EH (cell line): ENCODE results near the gene PJA1.

Experiments used
- DNase-seq: peaks from one replicate; pipeline ENCODE4 v3.0.0-alpha.2; 2015; ENCODE audit warnings: low read depth

PJA1 gene, protein sequence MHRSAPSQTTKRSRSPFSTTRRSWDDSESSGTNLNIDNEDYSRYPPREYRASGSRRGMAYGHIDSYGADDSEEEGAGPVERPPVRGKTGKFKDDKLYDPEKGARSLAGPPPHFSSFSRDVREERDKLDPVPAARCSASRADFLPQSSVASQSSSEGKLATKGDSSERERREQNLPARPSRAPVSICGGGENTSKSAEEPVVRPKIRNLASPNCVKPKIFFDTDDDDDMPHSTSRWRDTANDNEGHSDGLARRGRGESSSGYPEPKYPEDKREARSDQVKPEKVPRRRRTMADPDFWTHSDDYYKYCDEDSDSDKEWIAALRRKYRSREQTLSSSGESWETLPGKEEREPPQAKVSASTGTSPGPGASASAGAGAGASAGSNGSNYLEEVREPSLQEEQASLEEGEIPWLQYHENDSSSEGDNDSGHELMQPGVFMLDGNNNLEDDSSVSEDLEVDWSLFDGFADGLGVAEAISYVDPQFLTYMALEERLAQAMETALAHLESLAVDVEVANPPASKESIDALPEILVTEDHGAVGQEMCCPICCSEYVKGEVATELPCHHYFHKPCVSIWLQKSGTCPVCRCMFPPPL

DNA sequence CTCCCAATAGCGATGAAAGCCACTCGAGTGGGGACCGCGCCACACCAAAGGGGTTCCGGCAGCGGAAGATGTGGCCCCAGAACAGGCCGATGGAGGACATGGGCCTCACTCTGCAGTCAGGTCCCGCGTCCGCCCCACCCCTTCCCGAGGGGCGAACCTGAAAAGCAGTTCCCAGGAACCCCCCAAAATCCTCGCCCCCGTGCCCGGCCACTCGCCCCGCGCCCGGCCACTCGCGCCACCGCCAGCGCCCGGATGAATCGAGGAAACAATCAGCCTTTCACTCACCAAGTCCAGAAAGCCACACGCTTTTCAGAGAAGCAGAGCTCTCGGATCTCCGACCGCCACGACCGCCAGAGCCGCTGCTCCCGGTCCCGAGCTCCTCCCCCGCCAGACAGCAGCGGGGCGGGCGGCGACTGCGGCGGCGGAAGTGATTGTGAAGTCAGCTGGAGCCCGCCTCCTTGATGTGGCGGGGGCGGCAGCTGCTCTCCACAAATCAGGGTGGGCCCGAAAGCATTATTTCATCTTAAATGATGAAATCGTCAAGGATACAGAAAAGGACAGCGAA lies at the start of gene PJA1:
TSS of gene PJA1 (minus strand) at position 367 of the 565 bp plus-strand sequence. CDS start 2,380 bp downstream, outside the sequence.
- DNase-seq = peak; percentile 74

DNA sequence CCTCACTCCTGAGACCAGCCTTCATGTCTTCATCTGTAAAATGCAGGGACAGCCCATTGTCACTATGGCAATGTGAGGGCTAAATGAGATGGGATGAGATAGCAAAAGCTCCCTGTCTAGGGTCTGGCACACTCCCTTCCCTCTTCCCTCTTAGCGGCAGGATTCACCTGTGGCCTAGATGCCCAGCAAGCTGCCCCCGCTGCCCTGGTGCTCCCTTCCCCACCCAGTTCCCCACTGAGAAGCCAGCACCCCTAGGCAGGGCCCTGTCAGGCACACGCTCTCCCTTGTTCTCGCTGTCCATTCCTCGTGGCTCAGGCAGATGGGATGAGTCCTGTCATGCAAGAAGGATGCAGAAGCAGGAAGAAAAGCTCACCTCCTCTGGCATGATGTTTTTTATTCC lies 49.2 kb upstream of the PJA1 start:
- no peak for DNase-seq

DNA sequence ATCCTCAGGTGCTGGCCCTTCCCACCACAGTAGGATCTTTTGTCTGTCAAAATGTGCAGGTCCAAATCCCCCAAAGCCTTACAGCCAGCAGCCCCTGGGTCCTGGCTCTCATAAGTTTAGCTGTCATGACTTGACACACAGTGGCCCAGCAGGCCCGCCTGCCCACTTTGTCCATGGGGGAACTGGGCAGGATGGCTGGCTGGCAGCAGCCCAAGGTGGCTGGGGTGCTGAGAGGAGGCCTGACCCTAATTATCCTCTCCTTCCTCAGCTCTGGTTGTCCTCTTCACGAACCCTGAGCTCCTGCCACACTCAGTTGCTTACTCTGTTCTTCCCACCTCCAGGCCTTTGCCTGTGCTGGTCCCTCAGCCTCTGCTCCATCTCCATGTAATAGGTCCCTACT lies 46.4 kb upstream of the PJA1 start:
- DNase-seq = no peak

DNA sequence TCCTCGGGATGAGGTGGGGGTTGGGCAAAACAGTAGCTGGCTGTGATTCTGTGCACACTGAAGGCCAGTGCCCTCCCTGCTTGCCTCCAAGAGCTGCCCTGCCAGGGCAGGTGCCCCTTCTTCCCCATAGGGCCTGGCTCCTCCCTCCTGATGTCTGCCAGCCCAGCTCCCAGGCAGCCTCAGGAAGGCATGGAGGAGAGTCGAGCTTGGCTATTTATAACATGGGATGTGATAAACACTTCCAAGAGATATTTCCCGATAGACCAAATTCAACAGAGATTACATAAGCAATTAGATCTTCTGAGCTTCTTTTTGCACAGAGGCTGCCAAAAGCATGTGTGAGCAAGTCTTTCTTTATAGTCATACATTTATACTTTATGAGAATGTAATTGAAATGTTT lies 45.3 kb upstream of the PJA1 start:
- DNase-seq = peak; percentile 10

DNA sequence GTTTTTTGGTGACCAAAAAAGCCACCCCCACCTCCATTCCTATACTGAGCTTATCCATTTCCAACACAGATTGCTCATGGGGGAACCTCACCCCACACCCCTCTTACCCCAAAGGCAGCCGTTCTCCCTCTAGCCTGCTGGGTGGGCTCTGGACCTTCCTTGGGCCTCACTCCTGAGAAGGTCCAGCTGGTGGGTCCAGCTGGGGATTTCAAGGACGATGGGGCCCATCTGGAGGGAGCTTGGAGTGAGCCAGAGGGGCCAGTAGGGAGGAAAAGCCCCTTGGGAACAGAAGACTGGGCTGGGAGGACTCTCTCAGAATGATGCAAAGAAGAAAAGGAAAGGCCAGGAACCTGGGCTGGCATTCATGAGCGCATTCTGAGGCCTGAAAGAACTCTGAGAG lies 42.0 kb upstream of the PJA1 start:
- DNase-seq = no peak

DNA sequence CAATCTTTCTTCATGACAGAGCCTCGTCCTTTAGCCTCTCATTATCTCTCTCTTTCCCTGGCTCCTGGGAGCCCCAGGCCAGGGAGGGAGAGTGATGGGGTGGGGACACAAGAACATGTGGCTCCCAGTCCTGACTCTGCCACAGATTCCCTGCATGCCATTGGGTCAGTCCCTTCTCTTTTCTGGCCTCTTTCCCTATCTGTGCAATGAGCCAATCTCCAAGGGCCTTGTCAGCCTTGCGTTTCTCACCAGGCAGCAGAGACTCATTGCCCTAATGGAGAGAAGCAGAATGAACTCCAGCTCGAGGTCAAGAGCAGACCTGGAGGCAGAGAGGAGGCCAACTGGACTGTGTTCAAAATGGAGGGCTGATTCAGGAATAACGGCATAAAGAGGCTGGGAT lies 38.4 kb upstream of the PJA1 start:
- peak; percentile 11 for DNase-seq

DNA sequence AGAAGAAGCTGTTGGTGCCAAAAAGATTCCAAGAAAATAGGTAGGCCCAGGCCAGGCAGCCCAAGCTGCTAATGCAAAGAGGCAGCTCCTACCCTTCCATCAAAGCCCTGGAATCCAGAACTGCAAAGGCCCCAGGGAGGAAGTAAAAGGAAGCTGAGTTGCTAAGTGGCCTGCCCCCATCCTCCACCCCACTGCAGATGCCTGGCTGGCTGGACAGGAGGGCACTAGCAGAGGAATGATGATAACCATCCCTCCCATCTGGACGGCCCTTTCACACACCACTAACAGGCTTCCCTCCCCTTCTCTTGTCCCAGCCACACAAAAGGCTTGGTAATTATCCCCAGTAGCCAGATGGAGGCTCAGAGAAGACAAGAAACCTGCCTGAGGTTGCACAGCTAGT lies 32.4 kb upstream of the PJA1 start:
- no peak for DNase-seq

DNA sequence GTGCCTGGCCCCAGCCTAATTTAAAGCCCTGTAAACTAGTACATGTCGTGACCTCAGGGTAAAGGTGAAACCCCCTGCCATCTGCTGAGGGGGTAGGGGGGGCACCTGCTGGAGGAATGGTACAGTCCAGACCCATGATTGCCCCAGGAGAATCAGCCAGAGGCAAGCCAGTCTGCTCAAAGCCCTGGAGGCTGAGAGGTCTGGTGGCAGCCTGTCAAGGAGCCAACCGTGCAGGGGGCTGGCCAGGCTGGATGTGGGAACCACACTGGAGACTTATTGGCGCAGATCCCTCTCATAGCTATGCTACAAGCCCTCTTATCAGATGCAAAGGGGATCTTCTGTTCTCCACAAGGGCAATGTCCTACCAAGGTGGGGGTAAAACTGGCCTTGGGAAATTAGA lies 31.4 kb upstream of the PJA1 start:
- DNase-seq = no peak

DNA sequence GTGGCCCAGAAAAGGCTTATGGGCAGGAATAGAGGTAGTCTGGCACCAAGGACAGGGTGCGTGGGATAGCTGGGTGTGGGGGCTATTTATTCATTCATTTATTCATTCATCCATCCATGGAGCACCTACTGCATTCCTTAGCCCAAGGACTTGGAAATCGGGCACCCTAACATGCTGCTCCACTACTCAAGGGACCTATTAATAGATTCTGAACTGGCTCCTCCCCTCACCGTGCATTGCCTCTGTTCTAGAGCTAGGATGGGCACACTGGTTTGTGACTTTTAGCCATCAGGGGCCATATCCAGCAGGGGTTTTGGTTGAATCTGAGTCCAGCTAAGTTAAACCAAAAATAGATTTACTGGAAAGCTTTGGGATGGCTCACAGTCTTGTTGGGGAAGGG lies 30.6 kb upstream of the PJA1 start:
- no peak for DNase-seq

DNA sequence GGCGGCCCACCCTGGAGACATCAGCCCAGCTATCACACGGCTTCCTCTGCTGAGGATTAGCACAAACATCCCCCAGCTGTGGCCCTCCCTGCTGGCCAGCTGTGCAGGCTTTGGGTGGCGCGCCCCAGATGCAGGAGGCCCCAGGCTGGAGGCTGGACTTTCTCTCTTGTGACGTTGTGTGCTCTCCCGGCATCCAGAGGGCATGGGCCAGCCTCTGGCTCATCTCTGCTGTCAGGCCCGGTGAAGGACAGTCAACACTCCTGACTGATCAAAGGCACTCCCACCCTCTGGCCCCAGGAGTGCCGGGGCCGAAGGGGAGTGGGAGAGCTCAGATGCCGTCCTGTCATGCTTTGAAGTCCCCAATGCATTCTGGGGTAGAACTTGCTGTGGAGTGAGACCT lies 29.9 kb upstream of the PJA1 start:
- DNase-seq = no peak

DNA sequence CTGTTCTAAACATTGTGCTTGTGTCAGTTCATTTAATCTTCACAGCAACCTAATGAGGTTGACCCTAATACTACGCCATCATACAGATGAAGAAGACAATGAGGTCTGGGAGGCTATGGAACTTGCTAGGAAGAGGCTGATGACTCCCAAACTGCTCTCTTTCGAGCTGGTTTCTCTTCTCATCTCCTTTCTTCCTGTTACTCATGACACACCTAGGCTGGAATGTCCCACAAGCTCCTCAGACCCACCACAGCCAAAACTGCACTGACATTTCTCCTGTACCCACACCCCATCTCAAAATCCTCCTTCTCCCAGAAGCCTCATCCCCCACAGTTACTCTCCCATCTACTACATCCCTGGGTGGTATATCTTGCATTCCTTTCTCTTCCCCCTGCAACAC lies 27.4 kb upstream of the PJA1 start:
- DNase-seq = no peak

DNA sequence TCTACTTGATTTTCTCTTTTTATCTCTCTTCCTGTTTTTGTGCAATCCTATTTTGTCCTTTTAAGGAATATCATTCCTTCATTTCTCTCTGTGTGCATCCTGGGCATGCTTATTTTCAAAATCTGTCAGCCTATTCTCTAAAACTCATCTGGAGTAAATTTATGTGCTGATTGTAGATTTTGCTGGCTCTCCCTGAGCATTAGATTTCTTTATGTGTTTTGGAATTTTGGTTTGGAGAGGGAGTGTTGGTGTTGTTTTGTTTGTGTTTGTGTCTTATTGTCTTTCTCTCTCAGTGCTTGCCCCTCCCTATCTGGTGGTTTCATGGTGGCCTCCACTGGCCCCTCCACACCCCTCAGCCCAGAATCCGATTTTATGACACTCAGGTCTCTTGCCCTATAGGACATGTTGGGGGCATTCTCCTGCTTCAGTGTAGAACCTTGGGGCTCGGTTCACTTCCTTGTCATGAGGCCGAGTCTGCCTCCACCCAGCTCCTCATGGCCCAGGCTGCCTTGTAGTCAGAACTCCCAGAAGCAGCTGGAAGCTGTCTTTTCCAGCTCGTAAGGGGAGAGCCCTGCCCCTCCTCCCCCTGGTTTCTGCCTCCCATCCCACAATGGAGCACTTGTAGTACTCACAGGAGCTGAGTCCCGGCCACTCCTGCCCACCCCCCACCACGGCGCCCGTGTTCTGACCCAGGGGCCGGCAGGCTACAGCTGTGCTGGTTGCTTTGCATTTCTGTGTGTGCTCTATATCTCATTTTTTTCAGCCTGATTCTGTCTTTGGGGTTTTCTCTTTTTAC lies 24.5 kb upstream of the PJA1 start:
- DNase-seq = no peak

DNA sequence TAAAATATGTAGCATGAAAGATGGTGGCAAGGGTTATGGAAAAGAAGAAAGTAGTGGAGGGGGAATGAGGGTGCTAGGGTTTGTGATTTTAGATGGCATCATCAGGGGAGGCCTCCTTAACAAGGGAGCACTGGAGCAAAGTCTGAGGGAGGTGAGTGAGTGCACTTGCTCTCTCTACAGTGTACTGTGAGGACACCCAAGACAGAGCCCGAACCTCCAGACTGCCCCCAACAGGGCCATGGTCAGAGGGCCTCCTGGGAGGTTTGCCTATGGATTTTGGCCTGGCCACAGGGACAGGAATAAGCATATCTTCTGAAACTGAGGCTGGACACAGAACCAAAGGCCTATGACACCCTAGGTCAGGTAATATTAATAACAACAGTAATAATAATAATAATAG lies 21.4 kb upstream of the PJA1 start:
- no peak for DNase-seq

DNA sequence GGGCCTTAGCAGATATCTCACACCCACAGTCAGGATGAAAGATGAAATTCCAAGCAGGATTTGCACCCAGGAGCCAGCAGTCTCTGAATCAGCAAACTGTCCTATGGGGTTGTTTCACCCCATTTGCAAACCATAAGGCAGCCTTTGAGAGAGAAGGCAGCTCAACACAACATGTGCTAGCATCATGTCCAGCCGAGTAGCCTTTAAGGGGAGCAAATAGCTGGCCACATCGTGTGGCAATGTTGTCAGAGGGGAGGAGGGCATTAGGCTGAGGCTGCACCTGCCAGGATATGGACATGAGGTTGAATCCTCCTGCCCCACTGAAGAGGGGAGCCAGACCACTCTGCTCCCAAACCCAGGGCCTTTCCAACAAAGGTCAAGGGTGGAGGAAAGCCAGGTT lies 20.6 kb upstream of the PJA1 start:
- DNase-seq = no peak

DNA sequence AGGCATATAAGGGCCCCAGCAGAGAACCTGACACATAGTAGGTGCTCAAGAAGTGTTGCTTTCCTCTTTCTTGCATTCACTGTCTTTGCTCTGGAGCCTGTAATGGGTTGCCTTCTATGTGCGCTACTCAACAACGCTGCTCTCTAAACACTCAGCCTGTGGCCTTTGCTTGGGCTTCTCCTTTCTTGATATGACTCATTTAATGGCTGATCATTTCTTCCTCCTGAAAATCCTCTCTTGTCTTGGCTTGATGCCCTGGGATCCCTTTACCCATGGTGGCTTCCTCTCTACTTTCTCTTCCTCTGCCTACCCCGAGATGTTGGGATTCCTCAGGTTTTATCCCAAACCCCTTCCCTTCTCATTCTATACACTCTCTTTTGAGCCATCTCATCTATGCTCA lies 19.9 kb upstream of the PJA1 start:
- DNase-seq = no peak

DNA sequence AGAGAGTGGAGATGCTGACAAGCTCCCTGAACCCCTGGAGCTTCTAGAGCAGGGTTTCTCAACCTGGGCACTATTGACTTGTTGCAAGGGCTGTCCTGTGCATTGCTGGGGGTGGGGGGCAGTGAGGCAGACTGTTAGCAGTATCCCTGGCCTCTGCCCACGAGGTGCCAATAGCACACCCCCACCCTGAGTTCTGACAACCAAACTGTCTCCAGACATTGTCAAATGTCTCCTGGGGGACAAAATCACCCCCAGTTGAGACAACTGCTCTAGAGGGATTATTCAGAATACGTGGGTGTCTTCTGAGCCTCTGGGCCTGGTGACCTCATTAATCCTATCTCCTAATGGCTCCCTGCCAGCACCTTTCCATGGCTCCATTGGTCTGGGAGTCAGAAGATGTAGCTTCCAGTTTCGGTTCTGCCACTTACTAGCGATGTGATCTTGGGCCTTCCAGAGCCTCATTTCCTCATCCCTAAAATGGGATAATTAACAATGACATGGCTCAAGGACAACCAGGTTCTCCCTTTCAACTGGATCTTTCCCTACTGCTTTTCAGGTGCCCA lies 17.6 kb upstream of the PJA1 start:
- no peak for DNase-seq

DNA sequence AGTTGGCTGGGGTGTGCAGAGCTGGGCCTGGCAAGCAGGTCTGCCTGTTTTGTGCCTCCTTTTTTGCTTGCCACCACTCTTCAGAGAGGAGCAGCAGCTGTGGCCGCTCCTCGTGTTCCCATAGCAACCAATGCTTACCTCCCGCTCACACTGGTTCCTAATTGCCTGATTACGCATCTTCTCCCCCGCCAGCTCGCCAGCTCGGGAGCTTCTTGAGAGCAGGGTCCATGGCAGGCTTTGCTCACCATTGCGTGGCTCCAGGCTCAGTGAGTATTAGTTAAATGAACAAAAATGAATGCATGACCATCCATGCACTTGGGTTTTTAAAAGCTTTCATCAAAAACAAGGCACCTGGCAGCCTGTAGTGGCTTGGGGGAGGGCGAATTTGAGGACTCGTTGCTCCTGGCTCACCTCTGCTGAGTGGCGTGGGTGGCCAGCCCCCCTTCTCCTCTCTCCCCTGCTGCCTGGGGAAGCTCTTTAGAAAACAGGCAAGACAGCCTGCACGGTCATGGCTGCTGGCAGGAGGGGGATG lies 14.2 kb upstream of the PJA1 start:
- DNase-seq = no peak

DNA sequence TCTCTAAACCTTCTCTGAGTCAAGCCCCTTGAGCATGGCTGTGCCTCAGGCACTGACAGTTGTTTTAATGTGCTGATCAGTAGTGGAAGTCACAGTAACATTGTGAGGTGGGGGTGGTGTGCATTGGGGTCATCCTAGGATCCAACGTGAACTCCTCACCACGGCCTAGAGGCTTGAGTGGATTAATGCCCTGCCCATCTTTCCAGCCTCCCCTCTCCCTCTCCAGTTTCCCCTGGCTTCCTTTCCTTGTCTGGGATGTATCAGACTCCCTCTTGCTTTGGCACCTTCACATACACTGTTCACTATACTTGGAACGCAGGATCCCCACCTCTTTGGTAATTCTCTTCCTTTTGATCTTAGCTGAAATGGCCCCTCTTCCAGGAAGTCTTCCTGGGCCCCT lies 13.3 kb upstream of the PJA1 start:
- no peak for DNase-seq

DNA sequence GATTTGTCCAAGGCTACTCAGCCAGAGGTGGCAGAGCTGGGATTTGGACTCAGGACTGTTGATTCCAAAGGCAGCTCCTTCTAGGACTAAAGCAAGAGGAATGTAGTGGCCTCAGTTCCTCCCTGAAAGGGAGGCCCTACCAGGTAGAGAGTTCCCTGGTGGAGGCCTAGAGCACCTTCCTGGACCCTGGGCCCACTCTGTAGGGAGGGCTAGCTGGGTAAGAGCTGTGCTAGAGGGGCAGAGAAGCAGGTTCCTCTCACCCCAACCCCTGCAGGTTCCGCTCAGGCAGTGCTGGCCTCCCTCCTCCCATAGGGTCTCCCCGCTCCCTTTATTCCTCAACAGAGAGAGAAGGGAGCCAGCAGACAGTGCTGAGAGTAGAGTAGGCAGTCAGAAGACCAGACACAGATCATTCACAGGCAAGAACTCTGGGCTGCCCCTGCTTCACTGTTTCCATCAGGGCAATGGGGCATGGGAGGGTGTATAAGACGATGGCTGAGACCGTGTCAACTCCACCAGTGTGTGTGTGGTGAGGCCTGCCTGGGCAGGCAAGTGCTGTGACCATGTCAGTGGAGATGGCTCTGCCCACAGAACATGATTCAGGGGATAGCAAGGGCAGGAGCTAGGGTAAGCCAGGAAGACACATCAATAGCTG lies 12.4 kb upstream of the PJA1 start:
- DNase-seq = no peak

DNA sequence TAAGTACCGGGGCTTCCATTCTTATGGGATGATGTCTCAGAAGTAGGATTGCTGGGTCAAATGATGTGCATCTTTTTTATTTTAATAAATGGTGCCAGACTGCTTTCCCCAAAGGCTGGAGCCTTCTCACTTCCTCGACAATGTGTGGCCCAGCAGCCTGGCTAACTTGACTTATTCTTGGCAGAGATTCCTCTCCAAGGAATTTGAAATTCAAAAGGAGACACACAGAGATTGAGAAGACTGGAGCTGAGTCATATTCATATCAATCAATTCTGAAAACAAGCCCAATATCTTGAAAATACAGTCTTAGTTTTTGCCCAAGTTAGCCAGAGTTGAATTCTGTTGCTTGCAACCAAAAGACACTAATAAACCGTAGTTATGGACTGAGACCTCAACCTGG lies 10.8 kb upstream of the PJA1 start:
- DNase-seq = no peak

DNA sequence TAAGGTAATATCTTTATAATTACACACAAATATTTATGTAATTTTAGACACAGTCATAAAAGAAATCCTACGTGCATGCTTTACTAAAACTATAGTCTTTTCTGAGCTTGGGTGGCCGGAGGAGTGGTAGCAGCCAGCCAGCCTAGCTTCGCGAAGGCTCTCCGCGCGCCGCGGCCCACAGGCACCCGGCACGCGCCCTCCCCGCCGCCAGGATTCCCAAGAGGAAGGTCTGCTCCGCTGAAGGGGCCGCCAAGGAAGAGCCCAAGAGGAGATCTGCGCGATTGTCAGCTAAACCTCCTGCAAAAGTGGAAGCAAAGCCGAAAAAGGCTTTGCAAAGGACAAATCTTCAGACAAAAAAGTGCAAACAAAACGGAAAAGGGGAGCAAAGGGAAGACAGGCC lies 8.7 kb upstream of the PJA1 start:
- no peak for DNase-seq

DNA sequence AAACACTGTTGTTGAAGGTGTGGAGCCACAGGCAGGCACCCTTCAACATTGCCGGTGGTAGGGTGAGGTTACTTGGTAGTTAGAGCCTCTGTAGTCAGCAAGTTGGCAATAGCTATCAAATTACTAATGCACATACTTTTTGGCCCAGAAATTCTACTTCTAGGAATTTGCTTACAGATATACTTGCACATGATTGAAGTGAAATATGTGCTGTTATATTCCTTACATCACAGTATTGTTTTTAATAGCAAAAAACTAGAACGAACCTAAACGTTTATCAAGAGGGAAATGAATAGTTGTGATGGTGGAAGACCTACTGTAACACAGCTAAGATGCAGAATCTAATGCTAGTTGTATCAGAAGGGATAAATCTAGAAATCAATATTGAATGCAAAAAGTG lies 7.7 kb upstream of the PJA1 start:
- no peak for DNase-seq
